Liver (tissue), 3 donors: Measurements from ENCODE around the gene BLOC1S1.

Experiments
- FOXA2 ChIP-seq: IDR thresholded peaks from 2 replicates; pipeline ENCODE4 v1.6.1; 2016; ENCODE audit warnings: antibody characterized with exemption
- GABPA ChIP-seq, 2 donors: IDR thresholded peaks in 1 of 2; conservative IDR thresholded peaks in 1 of 2; 2 replicates each; pipeline ENCODE4 v1.6.1; 2016; ENCODE audit warnings: antibody characterized with exemption in 2 of 2, mild to moderate bottlenecking in 1 of 2, moderate library complexity in 1 of 2
- JUND ChIP-seq, 2 donors: IDR thresholded peaks; 2 replicates each; pipeline ENCODE4 v1.6.1; 2016; ENCODE audit warnings: antibody characterized with exemption in 2 of 2
- RAD21 ChIP-seq, 2 donors: IDR thresholded peaks; 2 replicates each; pipeline ENCODE4 v1.6.1; 2016; ENCODE audit warnings: antibody characterized with exemption in 2 of 2, mild to moderate bottlenecking in 2 of 2
- RXRA ChIP-seq, 2 donors: IDR thresholded peaks; 2 replicates each; pipeline ENCODE4 v1.6.1; 2017 to 2018; ENCODE audit warnings: antibody characterized with exemption in 2 of 2, mild to moderate bottlenecking in 1 of 2
- SP1 ChIP-seq: IDR thresholded peaks from 2 replicates; pipeline ENCODE4 v1.6.1; 2018; ENCODE audit warnings: antibody characterized with exemption, mild to moderate bottlenecking
- TAF1 ChIP-seq: conservative IDR thresholded peaks from 2 replicates; pipeline ENCODE4 v1.6.1; 2016; ENCODE audit warnings: antibody characterized with exemption, mild to moderate bottlenecking
- YY1 ChIP-seq: IDR thresholded peaks from 2 replicates; pipeline ENCODE4 v1.6.1; 2016; ENCODE audit warnings: antibody characterized with exemption, mild to moderate bottlenecking
- TF ChIP-seq, protein P1 (sequence below): fragments of 150-350 bp; IDR thresholded peaks from 2 replicates; pipeline ENCODE4 v1.5.1; 2017; ENCODE audit warnings: improper control_type of control experiment, low read depth, low read length; ENCODE audit not compliant: missing input control
- TF ChIP-seq, protein P2 (sequence below): IDR thresholded peaks from 2 replicates; pipeline ENCODE4 v1.6.1; 2016; ENCODE audit warnings: antibody characterized with exemption
- donor health status: healthy.
- donor health status: healthy.

DNA sequence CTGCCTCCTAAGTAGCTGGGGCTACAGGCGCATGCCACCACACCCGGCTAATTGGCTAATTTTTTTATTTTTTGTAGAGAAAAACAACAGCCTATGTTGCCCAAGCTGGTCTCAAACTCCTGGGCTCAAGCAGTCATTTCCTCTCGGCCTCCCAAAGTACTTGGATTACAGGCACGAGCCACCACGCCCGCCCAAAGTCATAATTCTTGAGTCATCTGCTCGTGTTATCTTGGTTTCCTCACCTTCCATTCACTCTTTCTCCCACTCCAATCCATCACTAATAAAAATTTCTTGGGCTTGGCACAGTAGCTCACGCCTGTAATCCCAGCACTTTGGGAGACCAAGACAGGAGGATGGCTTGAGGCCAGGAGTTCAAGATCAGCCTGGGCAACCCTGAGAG, 40.2 kb upstream of the BLOC1S1 start:
- TF ChIP-seq, protein P1, sequence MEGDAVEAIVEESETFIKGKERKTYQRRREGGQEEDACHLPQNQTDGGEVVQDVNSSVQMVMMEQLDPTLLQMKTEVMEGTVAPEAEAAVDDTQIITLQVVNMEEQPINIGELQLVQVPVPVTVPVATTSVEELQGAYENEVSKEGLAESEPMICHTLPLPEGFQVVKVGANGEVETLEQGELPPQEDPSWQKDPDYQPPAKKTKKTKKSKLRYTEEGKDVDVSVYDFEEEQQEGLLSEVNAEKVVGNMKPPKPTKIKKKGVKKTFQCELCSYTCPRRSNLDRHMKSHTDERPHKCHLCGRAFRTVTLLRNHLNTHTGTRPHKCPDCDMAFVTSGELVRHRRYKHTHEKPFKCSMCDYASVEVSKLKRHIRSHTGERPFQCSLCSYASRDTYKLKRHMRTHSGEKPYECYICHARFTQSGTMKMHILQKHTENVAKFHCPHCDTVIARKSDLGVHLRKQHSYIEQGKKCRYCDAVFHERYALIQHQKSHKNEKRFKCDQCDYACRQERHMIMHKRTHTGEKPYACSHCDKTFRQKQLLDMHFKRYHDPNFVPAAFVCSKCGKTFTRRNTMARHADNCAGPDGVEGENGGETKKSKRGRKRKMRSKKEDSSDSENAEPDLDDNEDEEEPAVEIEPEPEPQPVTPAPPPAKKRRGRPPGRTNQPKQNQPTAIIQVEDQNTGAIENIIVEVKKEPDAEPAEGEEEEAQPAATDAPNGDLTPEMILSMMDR: no peak
- no peak for TF ChIP-seq GABPA (IDR thresholded peaks at IDR 0.05 in 1 of 2, conservative IDR thresholded peaks at IDR 0.05 in 1 of 2)
- TF ChIP-seq JUND (IDR thresholded peaks at IDR 0.05): no peak
- TF ChIP-seq, protein P2, sequence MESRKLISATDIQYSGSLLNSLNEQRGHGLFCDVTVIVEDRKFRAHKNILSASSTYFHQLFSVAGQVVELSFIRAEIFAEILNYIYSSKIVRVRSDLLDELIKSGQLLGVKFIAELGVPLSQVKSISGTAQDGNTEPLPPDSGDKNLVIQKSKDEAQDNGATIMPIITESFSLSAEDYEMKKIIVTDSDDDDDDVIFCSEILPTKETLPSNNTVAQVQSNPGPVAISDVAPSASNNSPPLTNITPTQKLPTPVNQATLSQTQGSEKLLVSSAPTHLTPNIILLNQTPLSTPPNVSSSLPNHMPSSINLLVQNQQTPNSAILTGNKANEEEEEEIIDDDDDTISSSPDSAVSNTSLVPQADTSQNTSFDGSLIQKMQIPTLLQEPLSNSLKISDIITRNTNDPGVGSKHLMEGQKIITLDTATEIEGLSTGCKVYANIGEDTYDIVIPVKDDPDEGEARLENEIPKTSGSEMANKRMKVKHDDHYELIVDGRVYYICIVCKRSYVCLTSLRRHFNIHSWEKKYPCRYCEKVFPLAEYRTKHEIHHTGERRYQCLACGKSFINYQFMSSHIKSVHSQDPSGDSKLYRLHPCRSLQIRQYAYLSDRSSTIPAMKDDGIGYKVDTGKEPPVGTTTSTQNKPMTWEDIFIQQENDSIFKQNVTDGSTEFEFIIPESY: no peak
- TF ChIP-seq YY1: no peak
- TF ChIP-seq FOXA2: no peak
- no peak for TF ChIP-seq SP1
- TF ChIP-seq TAF1: no peak
- TF ChIP-seq RAD21 (IDR thresholded peaks at IDR 0.05): no peak
- no peak for TF ChIP-seq RXRA (IDR thresholded peaks at IDR 0.05)
